HL-60 (cell line): Measurements from ENCODE around the gene USF2.

Source experiments
- DNase-seq, 2 experiments: peaks; one replicate each; pipeline ENCODE4 v3.0.0-alpha.2; 2010 to 2020; ENCODE audit warnings: low read depth in 1 of 2, low spot score in 1 of 2
- H3K27ac ChIP-seq: fragments of 250-450 bp; sonication (Bioruptor Pico); replicated peaks from 2 replicates; pipeline ENCODE4 v1.5.1; 2020; ENCODE audit warnings: mild to moderate bottlenecking, moderate library complexity
- H3K27me3 ChIP-seq: fragments of 250-450 bp; sonication (Bioruptor Pico); 2 replicates; pipeline ENCODE4 v1.5.1; 2021; ENCODE audit warnings: mild to moderate bottlenecking, moderate library complexity; ENCODE audit not compliant: insufficient read depth, poor library complexity, severe bottlenecking
- H3K4me3 ChIP-seq: replicated peaks from 2 replicates; pipeline ENCODE4 v1.5.1; 2011; ENCODE audit warnings: mild to moderate bottlenecking, control low read depth, low read length; ENCODE audit not compliant: insufficient read depth
- GABPA ChIP-seq: IDR thresholded peaks from 2 replicates; pipeline ENCODE4 v1.6.1; 2012; ENCODE audit warnings: low read depth
- POLR2AphosphoS5 ChIP-seq: IDR thresholded peaks from 2 replicates; pipeline ENCODE4 v1.6.1; 2012; ENCODE audit warnings: low read depth
- SPI1 ChIP-seq: IDR thresholded peaks from 2 replicates; pipeline ENCODE4 v1.6.1; 2012; ENCODE audit warnings: low read depth, mild to moderate bottlenecking, borderline replicate concordance
- TF ChIP-seq, protein P1 (sequence below): IDR thresholded peaks from 2 replicates; pipeline ENCODE4 v1.6.1; 2012; ENCODE audit warnings: low read depth; ENCODE audit not compliant: insufficient replicate concordance
- TF ChIP-seq, protein P2 (sequence below): IDR thresholded peaks from one replicate; pipeline ENCODE4 v1.5.1; 2011; ENCODE audit warnings: low read length, control low read depth, inconsistent platforms; ENCODE audit not compliant: insufficient read depth

Gene USF2

DNA sequence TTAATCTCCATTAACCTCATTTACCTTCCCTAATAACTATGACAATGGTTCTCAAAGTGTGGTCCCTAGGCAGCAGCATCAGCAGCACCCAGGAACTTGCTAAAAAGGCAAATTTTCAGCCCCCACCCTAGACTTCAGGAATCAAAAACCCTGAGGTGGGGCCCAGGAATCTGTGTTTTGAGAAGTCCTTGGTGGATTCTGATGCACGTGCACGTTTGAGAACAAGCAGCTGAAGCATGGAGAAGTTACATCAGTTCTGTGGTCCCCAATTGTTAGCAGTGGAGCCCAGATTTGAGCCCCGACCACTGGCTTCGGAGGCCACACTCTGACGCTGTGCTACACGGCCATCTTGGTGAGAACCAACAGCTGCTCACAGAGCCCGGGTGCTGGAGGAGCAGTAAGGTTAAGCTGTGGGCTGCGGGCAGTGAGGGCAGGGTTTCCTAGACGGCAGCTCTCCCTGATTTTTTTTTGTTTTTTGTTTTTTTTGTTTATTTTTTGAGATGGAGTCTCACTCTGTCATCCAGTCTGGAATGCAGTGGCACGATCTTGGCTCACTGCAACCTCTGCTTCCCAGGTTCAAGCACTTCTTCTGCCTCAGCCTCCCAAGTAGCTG lies 46.2 kb downstream of the USF2 start:
- Histone ChIP-seq H3K27me3 (no peaks in the 10 kb centered on the region), H3K4me3 (no peak overlapping the region), H3K27ac (no peak overlapping the region)
- no peak for DNase-seq
- TF ChIP-seq, protein P1, sequence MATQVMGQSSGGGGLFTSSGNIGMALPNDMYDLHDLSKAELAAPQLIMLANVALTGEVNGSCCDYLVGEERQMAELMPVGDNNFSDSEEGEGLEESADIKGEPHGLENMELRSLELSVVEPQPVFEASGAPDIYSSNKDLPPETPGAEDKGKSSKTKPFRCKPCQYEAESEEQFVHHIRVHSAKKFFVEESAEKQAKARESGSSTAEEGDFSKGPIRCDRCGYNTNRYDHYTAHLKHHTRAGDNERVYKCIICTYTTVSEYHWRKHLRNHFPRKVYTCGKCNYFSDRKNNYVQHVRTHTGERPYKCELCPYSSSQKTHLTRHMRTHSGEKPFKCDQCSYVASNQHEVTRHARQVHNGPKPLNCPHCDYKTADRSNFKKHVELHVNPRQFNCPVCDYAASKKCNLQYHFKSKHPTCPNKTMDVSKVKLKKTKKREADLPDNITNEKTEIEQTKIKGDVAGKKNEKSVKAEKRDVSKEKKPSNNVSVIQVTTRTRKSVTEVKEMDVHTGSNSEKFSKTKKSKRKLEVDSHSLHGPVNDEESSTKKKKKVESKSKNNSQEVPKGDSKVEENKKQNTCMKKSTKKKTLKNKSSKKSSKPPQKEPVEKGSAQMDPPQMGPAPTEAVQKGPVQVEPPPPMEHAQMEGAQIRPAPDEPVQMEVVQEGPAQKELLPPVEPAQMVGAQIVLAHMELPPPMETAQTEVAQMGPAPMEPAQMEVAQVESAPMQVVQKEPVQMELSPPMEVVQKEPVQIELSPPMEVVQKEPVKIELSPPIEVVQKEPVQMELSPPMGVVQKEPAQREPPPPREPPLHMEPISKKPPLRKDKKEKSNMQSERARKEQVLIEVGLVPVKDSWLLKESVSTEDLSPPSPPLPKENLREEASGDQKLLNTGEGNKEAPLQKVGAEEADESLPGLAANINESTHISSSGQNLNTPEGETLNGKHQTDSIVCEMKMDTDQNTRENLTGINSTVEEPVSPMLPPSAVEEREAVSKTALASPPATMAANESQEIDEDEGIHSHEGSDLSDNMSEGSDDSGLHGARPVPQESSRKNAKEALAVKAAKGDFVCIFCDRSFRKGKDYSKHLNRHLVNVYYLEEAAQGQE = no peak
- TF ChIP-seq, protein P2, sequence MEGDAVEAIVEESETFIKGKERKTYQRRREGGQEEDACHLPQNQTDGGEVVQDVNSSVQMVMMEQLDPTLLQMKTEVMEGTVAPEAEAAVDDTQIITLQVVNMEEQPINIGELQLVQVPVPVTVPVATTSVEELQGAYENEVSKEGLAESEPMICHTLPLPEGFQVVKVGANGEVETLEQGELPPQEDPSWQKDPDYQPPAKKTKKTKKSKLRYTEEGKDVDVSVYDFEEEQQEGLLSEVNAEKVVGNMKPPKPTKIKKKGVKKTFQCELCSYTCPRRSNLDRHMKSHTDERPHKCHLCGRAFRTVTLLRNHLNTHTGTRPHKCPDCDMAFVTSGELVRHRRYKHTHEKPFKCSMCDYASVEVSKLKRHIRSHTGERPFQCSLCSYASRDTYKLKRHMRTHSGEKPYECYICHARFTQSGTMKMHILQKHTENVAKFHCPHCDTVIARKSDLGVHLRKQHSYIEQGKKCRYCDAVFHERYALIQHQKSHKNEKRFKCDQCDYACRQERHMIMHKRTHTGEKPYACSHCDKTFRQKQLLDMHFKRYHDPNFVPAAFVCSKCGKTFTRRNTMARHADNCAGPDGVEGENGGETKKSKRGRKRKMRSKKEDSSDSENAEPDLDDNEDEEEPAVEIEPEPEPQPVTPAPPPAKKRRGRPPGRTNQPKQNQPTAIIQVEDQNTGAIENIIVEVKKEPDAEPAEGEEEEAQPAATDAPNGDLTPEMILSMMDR = no peak

DNA sequence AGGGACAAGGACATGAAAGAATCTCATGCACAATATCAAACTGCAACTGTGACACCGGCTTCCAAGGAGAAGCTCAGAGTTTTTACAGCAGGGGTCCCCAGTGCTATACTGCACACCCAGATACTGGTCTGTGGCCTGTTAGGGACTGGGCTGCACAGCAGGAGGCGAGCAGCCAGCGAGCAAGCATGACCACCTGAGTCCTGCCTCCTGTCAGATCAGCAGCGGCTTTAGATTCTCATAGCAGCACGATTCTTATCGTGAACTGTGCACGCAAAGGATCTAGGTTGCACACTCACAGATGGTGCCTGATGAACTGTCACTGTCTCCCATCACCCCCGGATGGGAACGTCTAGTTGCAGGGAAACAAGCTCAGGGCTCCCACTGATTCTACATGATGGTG lies 47.1 kb downstream of the USF2 start:
- TF ChIP-seq, protein P1 = no peak
- TF ChIP-seq GABPA (no peak), SPI1 (no peak), POLR2AphosphoS5 (no peak)
- TF ChIP-seq, protein P2 = no peak
- Histone ChIP-seq H3K4me3 (no peak overlapping the region), H3K27me3 (no peaks in the 10 kb centered on the region), H3K27ac (no peak overlapping the region)
- no peak for DNase-seq

DNA sequence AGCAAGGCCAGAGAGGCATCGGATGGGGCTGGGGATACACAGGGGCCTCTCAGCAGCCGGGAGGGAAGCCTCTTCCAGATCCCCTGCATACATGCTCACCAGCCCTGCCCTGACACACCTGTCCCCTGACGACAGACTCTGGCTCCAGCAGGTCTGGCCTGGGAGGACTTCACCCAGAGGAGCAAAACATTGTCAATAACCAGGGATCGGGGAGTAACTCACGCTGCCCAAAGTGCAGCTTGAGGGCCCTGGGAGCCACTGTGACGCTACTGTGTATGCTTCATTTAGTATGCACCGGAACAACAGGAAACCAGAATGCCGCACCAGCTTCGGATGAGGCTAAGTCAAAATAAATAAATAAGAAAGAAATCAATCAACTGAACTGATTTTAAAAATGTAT lies 47.8 kb downstream of the USF2 start:
- H3K27me3 ChIP-seq = no peaks in the 10 kb centered on the region
- H3K4me3 ChIP-seq = no peak overlapping the region
- no peak overlapping the region for H3K27ac ChIP-seq
- no peak for TF ChIP-seq SPI1
- TF ChIP-seq, protein P2 = no peak
- TF ChIP-seq POLR2AphosphoS5 = no peak
- TF ChIP-seq, protein P1 = no peak
- no peak for TF ChIP-seq GABPA
- no peak for DNase-seq
